H1 (cell line): ENCODE results near the gene FBXL16. TPM values are rescaled to one million over a fixed set of nuclear protein-coding genes. Genes with fewer than 3 reads are reported as not detected.

Source experiments
- CTCF ChIA-PET: fragments of 300-600 bp; sonication (Branson Sonifier 250); formaldehyde crosslinking; loops from one replicate; lab custom pipeline; 2021; ENCODE audit not compliant: partially characterized antibody; lab: Charles Lee
- POLR2A ChIA-PET: fragments of 300-600 bp; sonication (Branson Sonifier 250); formaldehyde crosslinking; loops from one replicate; lab custom pipeline; 2021; ENCODE audit warnings: inconsistent platforms; ENCODE audit not compliant: partially characterized antibody; lab: Charles Lee
- DNase-seq, 2 experiments: peaks; one replicate each; pipeline versions ENCODE4 v3.0.0 to v3.0.0-alpha.2; 2010 to 2022; ENCODE audit warnings: low spot score in 2 of 2, low read depth in 1 of 2, mixed read lengths in 1 of 2
- FAIRE-seq: peaks from 2 replicates; lab custom pipeline; 2011; peaks lifted over from hg19 to GRCh38; lab: Jason Lieb, UNC
- H2AFZ ChIP-seq: 2 replicates; pipeline ENCODE4 v1.8.1; 2012; ENCODE audit warnings: low read length, inconsistent platforms
- H2AK5ac ChIP-seq: 2 replicates; pipeline ENCODE4 v1.6.1; 2013; ENCODE audit warnings: low read depth, low read length
- H2BK120ac ChIP-seq: replicated peaks from 2 replicates; pipeline ENCODE3; 2013; ENCODE audit warnings: low read depth, low read length, inconsistent platforms
- H2BK12ac ChIP-seq: 2 replicates; pipeline ENCODE4 v1.6.1; 2013; ENCODE audit warnings: low read depth, low read length
- H2BK15ac ChIP-seq: 2 replicates; pipeline ENCODE4 v1.6.1; 2013; ENCODE audit warnings: low read length
- H2BK20ac ChIP-seq: 2 replicates; pipeline ENCODE4 v1.6.1; 2013; ENCODE audit warnings: low read length
- H2BK5ac ChIP-seq: 2 replicates; pipeline ENCODE4 v1.6.1; 2013; ENCODE audit warnings: low read depth, low read length
- H3K14ac ChIP-seq: 2 replicates; pipeline ENCODE4 v1.6.1; 2013; ENCODE audit warnings: inconsistent platforms; ENCODE audit not compliant: insufficient read length
- H3K18ac ChIP-seq: 2 replicates; pipeline ENCODE4 v1.6.1; 2013; ENCODE audit warnings: low read length; ENCODE audit errors: extremely low read depth
- H3K23ac ChIP-seq: 2 replicates; pipeline ENCODE4 v1.6.1; 2013; ENCODE audit warnings: inconsistent platforms; ENCODE audit not compliant: insufficient read length
- H3K23me2 ChIP-seq: 2 replicates; pipeline ENCODE4 v1.6.1; 2013; ENCODE audit warnings: low read depth, low read length
- H3K27ac ChIP-seq: 2 replicates; pipeline ENCODE4 v1.6.1; 2011; ENCODE audit warnings: low read depth, low read length, inconsistent platforms
- H3K27me3 ChIP-seq, 4 experiments: replicated peaks in 1 of 4; 1 replicate in 1 of 4; 2 replicates in 3 of 4; pipeline versions ENCODE4 v1.6.1 to v1.8.1; 2011 to 2013; ENCODE audit warnings: low read length in 3 of 4, mild to moderate bottlenecking in 3 of 4, inconsistent platforms in 2 of 4, mixed read lengths in 2 of 4, moderate library complexity in 1 of 4; ENCODE audit not compliant: control insufficient read depth in 3 of 4, insufficient read depth in 3 of 4; ENCODE audit errors: extremely low read depth in 1 of 4
- H3K36me3 ChIP-seq, 4 experiments: 2 replicates each; pipeline versions ENCODE4 v1.6.1 to v1.8.1; 2011 to 2013; ENCODE audit warnings: mild to moderate bottlenecking in 4 of 4, low read length in 3 of 4, moderate library complexity in 2 of 4, control low read depth in 1 of 4, inconsistent platforms in 1 of 4; ENCODE audit not compliant: insufficient read depth in 4 of 4, control insufficient read depth in 2 of 4
- H3K4ac ChIP-seq: replicated peaks from 2 replicates; pipeline ENCODE3; 2013; ENCODE audit warnings: low read length, low read depth, mixed read lengths, inconsistent platforms; ENCODE audit not compliant: insufficient read length
- H3K4me1 ChIP-seq, 4 experiments: replicated peaks in 1 of 4; 1 replicate in 1 of 4; 2 replicates in 3 of 4; pipeline versions ENCODE4 v1.6.1 to v1.8.1; 2011 to 2013; ENCODE audit warnings: low read length in 3 of 4, inconsistent platforms in 2 of 4, mixed read lengths in 1 of 4; ENCODE audit not compliant: insufficient read depth in 4 of 4, control insufficient read depth in 3 of 4
- H3K4me2 ChIP-seq, 2 experiments: 2 replicates each; pipeline versions ENCODE4 v1.6.1 to v1.8.1; 2011 to 2013; ENCODE audit warnings: low read depth in 2 of 2, low read length in 2 of 2, control low read depth in 1 of 2, inconsistent platforms in 1 of 2, mild to moderate bottlenecking in 1 of 2; ENCODE audit not compliant: insufficient read depth in 1 of 2
- H3K4me3 ChIP-seq, 4 experiments: fragments of 200-600, 300-600 bp in 1 of 4; sonication (generic), shearing (Covaris generic), sonication (Bioruptor Twin) in 1 of 4; 2 replicates each; pipeline versions ENCODE4 v1.5.1 to v1.8.1; 2011 to 2016; ENCODE audit warnings: low read length in 4 of 4, low read depth in 3 of 4, control low read depth in 2 of 4, inconsistent platforms in 2 of 4, mild to moderate bottlenecking in 2 of 4, mixed read lengths in 1 of 4, moderate library complexity in 1 of 4; ENCODE audit not compliant: insufficient read depth in 2 of 4; ENCODE audit errors: extremely low read depth in 1 of 4
- H3K56ac ChIP-seq: replicated peaks from 2 replicates; pipeline ENCODE3; 2013; ENCODE audit warnings: low read depth, mild to moderate bottlenecking, mixed read lengths, low read length, inconsistent platforms; ENCODE audit not compliant: insufficient read length
- H3K79me1 ChIP-seq: 2 replicates; pipeline ENCODE4 v1.6.1; 2013; ENCODE audit warnings: low read depth, low read length, control low read depth
- H3K79me2 ChIP-seq, 2 experiments: 2 replicates each; pipeline versions ENCODE4 v1.6.1 to v1.8.1; 2012 to 2013; ENCODE audit warnings: low read length in 2 of 2, mild to moderate bottlenecking in 2 of 2, inconsistent platforms in 1 of 2; ENCODE audit not compliant: insufficient read depth in 2 of 2, control insufficient read depth in 1 of 2
- H3K9ac ChIP-seq, 4 experiments: replicated peaks in 1 of 4; 1 replicate in 1 of 4; 2 replicates in 3 of 4; pipeline versions ENCODE4 v1.6.1 to v1.8.1; 2011 to 2013; ENCODE audit warnings: low read depth in 3 of 4, low read length in 3 of 4, control low read depth in 2 of 4, mild to moderate bottlenecking in 2 of 4, moderate library complexity in 2 of 4, inconsistent platforms in 1 of 4; ENCODE audit errors: extremely low read depth in 1 of 4
- H3K9me3 ChIP-seq, 2 experiments: 2 replicates each; pipeline versions ENCODE4 v1.6.1 to v1.8.1; 2012 to 2013; ENCODE audit warnings: mild to moderate bottlenecking in 2 of 2, moderate library complexity in 2 of 2, control low read depth in 1 of 2, inconsistent platforms in 1 of 2, low read depth in 1 of 2, low read length in 1 of 2, mixed read lengths in 1 of 2; ENCODE audit not compliant: insufficient read depth in 2 of 2
- H4K20me1 ChIP-seq, 2 experiments: replicated peaks in 1 of 2; 2 replicates each; pipeline versions ENCODE3 to v1.8.1; 2011 to 2013; ENCODE audit warnings: inconsistent platforms in 2 of 2, low read length in 2 of 2, mild to moderate bottlenecking in 1 of 2; ENCODE audit not compliant: insufficient read depth in 2 of 2, control insufficient read depth in 1 of 2
- H4K5ac ChIP-seq: 2 replicates; pipeline ENCODE4 v1.6.1; 2013; ENCODE audit warnings: low read length, low read depth, mixed read lengths, inconsistent platforms; ENCODE audit not compliant: insufficient read length
- H4K8ac ChIP-seq: 2 replicates; pipeline ENCODE4 v1.8.0; 2013; ENCODE audit warnings: mild to moderate bottlenecking, moderate library complexity, low read length, inconsistent platforms; ENCODE audit not compliant: insufficient read depth; ENCODE audit errors: extremely low read depth
- H4K91ac ChIP-seq: replicated peaks from 2 replicates; pipeline ENCODE3; 2013; ENCODE audit warnings: low read length, mixed read lengths, inconsistent platforms; ENCODE audit not compliant: insufficient read length
- ATF3 ChIP-seq: IDR thresholded peaks from 2 replicates; pipeline ENCODE4 v1.6.1; 2011; ENCODE audit warnings: low read depth, mild to moderate bottlenecking, low read length; ENCODE audit not compliant: insufficient read depth
- CREB1 ChIP-seq: IDR thresholded peaks from 2 replicates; pipeline ENCODE4 v1.6.1; 2012; ENCODE audit warnings: inconsistent platforms
- E2F6 ChIP-seq: IDR thresholded peaks from 2 replicates; pipeline ENCODE4 v1.6.1; 2012; ENCODE audit warnings: inconsistent platforms
- GTF2F1 ChIP-seq: IDR thresholded peaks from 2 replicates; pipeline ENCODE4 v1.6.1; 2012; ENCODE audit warnings: low read depth, low read length, improper control_type of control experiment, borderline replicate concordance
- JUND ChIP-seq: IDR thresholded peaks from 2 replicates; pipeline ENCODE4 v1.6.1; 2011; ENCODE audit warnings: mild to moderate bottlenecking, improper control_type of control experiment, low read length
- KDM4A ChIP-seq: IDR thresholded peaks from one replicate; pipeline ENCODE4 v1.7.1; 2012; ENCODE audit warnings: low read depth, mild to moderate bottlenecking, moderate library complexity, low read length, inconsistent platforms; ENCODE audit not compliant: severe bottlenecking
- RAD21 ChIP-seq, 2 experiments: IDR thresholded peaks in 1 of 2; conservative IDR thresholded peaks in 1 of 2; 2 replicates each; pipeline ENCODE4 v1.6.1; 2011; ENCODE audit warnings: low read depth in 2 of 2, low read length in 2 of 2, improper control_type of control experiment in 1 of 2, inconsistent platforms in 1 of 2, mild to moderate bottlenecking in 1 of 2, moderate library complexity in 1 of 2
- USF2 ChIP-seq: IDR thresholded peaks from 2 replicates; pipeline ENCODE4 v1.6.1; 2011; ENCODE audit warnings: low read length, improper control_type of control experiment
- WGBS, 2 experiments: shearing (Covaris generic) in 1 of 2; methylation state at CpG; one replicate each; pipeline versions ENCODE4 v1.1.6 to v1.1.7; 2013 to 2015; ENCODE audit warnings: low lambda C conversion rate in 2 of 2, mixed read lengths in 2 of 2, inconsistent platforms in 1 of 2, low coverage in 1 of 2, missing lambda C conversion rate in 1 of 2; ENCODE audit not compliant: insufficient replicate concordance in 2 of 2, insufficient coverage in 1 of 2, insufficient read length in 1 of 2; ENCODE audit errors: extremely low coverage in 1 of 2, missing lambda C conversion rate in 1 of 2; 5-methylcytosine and 5-hydroxymethylcytosine counted together
- polyA plus RNA-seq, 7 experiments: library from polyadenylated mRNA; depleted of rRNA in 3 of 7; stranded (reverse) in 5 of 7; unstranded in 2 of 7; fragments of >200 nt in 5 of 7; fragments of 200-250 nt in 2 of 7; gene quantifications; 1 replicate in 5 of 7; 2 replicates in 1 of 7; 4 replicates in 1 of 7; pipeline versions ENCODE4 v1.2.1 to v1.2.3, GENCODE V29; 2011 to 2013; ENCODE audit warnings: missing spikeins in 2 of 7, mixed read lengths in 2 of 7
- total RNA-seq: library from RNA; stranded (reverse); fragmentation: NEBNext Ultra II Directional; extraction: Animal tissue kit (Norgen Biotek cat#: 25700); gene quantifications from 2 replicates; pipeline ENCODE4 v1.2.1, GENCODE V29; 2021

Gene FBXL16
- total and polyA plus RNA-seq, 2 of the 8 experiments (the other 6 are each of a cell fraction or from before 2014, with no cell fraction given), result 12.5 to 12.8 TPM

- Histone ChIP-seq H3K4me1 (peaks cover 0 to 29% (median 19%) of the 10 kb centered on the region in 4 experiments; a peak in 5 of 7 replicates), H2BK12ac (no peak overlapping the region), H2BK15ac (no peak overlapping the region), H2BK120ac (no peak overlapping the region), H2BK20ac (no peak overlapping the region), H2AK5ac (no peak overlapping the region), H3K79me1 (no peaks in the 10 kb centered on the region), H3K79me2 (no peaks in the 10 kb centered on the region), H4K20me1 (peaks cover 4 to 13% of the 10 kb centered on the region in 2 experiments), H3K23ac (no peak overlapping the region), H3K23me2 (peaks cover 17% of the 10 kb centered on the region; the same call in 1 of the 2 replicates), H3K4me3 (peak overlapping the region; percentile 41 to 74 (median 44); a peak in 7 of 8 replicates), H3K36me3 (no peaks in the 10 kb centered on the region), H3K9ac (peak overlapping the region in 1 of 4 experiments; percentile 54; a peak in 2 of 7 replicates), H2AFZ (no peak overlapping the region), H4K8ac (peak overlapping the region; percentile 73; the same call in 1 of the 2 replicates), H4K91ac (no peak overlapping the region), H4K5ac (no peak overlapping the region), H3K14ac (no peak overlapping the region), H3K56ac (no peak overlapping the region), H3K4me2 (peak overlapping the region; percentile 53 to 83), H3K27me3 (peaks cover 0 to 44% (median 26%) of the 10 kb centered on the region in 4 experiments; a peak in 6 of 7 replicates), H2BK5ac (no peak overlapping the region; the same call in 1 of the 2 replicates), H3K27ac (no peak overlapping the region), H3K18ac (peak overlapping the region; percentile 48), H3K4ac (no peak overlapping the region), H3K9me3 (no peaks in the 10 kb centered on the region)
- FAIRE-seq (no peak), DNase-seq (no peak)
- 4% methylated on average over 38 of the region's 74 CpGs; no CpG with 5 or more reads in 1 of the 2 experiments for WGBS, 2 experiments
- ChIA-PET CTCF (interaction anchor here (0.6 to 33.4 kb wide), 19 partner anchors 8 to 616 kb away, joined by 3 to 977 read pairs (median 4); partner anchors contain the start of genes ANTKMT, CCDC78, CHTF18 and CIAO3), POLR2A (interaction anchor here (0.9 to 23.0 kb wide), 20 partner anchors 1 to 345 kb away, joined by 3 to 353 read pairs (median 5); partner anchors contain the start of genes ANTKMT, CCDC78, CHTF18 and CIAO3)
- TF ChIP-seq JUND (no peak), USF2 (no peak), ATF3 (no peak), RAD21 (IDR thresholded peaks at IDR 0.05 in 1 of 2, conservative IDR thresholded peaks at IDR 0.05 in 1 of 2; ENCODE audit: low read depth in 2 of 2, low read length in 2 of 2) (peak in 1 of 2 experiments; percentile 39; a peak in 2 of 4 replicates), E2F6 (peak; percentile 27; the same call in 1 of the 2 replicates), CREB1 (no peak), KDM4A (no peak), GTF2F1 (no peak)
Observed at GRCh38 chr16:715477-716199, 10.0 kb upstream of the FBXL16 start.
